Coronary artery (tissue), 2 donors: ENCODE data around the gene SGF29.
"Not testable (repeated sequence)": the region's sequence is repeated elsewhere in the genome, so short reads cannot be mapped to it uniquely, and the experiment has no call there.

Experiments
- DNase-seq: peaks from one replicate; pipeline ENCODE4 v3.0.0-alpha.2; 2017; ENCODE audit warnings: low spot score
- H3K27ac ChIP-seq, 2 donors: fragments of 200-600 bp; sonication (generic); one replicate each; pipeline ENCODE4 v1.5.1; 2016 to 2019
- H3K4me3 ChIP-seq: fragments of 200-600 bp; sonication (generic); 2 replicates; pipeline ENCODE4 v1.5.1; 2016; ENCODE audit warnings: mild to moderate bottlenecking, moderate library complexity
- CTCF ChIP-seq: fragments of 200-600 bp; sonication (generic); IDR thresholded peaks from one replicate; pipeline ENCODE4 v1.5.1; 2019; ENCODE audit warnings: antibody characterized with exemption

SGF29 gene

GRCh38 chr16:28544998-28545397 is 8.7 kb upstream of the SGF29 start:
- Histone ChIP-seq H3K4me3 (no peak overlapping the region), H3K27ac (no peak overlapping the region)
- no peak for DNase-seq
- no peak for TF ChIP-seq CTCF

- not testable (repeated sequence) for H3K4me3 ChIP-seq, DNase-seq, H3K27ac ChIP-seq
These were observed 7.8 kb upstream of the SGF29 start for GRCh38 chr16:28545964-28546363.

GRCh38 chr16:28546626-28547025 is 7.1 kb upstream of the SGF29 start:
- no peak overlapping the region for H3K27ac ChIP-seq
- DNase-seq, result no peak
- no peak for TF ChIP-seq CTCF

GRCh38 chr16:28548306-28548802 is 5.4 kb upstream of the SGF29 start:
- DNase-seq, result no peak
- H3K27ac ChIP-seq, result no peak overlapping the region
- no peak overlapping the region for H3K4me3 ChIP-seq
- no peak for TF ChIP-seq CTCF

More at GRCh38 chr16:28546626-28547025, 7.1 kb upstream of the SGF29 start:
- H3K4me3 ChIP-seq, result no peak overlapping the region

GRCh38 chr16:28549301-28549899 is 4.3 kb upstream of the SGF29 start:
- no peak for DNase-seq
- H3K4me3 ChIP-seq, result no peak overlapping the region
- H3K27ac ChIP-seq, result no peak overlapping the region
- no peak for TF ChIP-seq CTCF

- TF ChIP-seq CTCF, result no peak
- DNase-seq, result no peak
- peak overlapping the region; percentile 94 to 99 for H3K27ac ChIP-seq
- peak overlapping the region; percentile 88 for H3K4me3 ChIP-seq
These were observed 1.1 kb downstream of the SGF29 start for GRCh38 chr16:28554634-28555423.

- no peak for DNase-seq
- H3K27ac ChIP-seq, result no peak overlapping the region
These were observed 1.8 kb downstream of the SGF29 start for GRCh38 chr16:28555561-28555960.

More at GRCh38 chr16:28555561-28555960, 1.8 kb downstream of the SGF29 start:
- no peak overlapping the region for H3K4me3 ChIP-seq
- TF ChIP-seq CTCF, result no peak
